Stimulated activated CD4-positive, alpha-beta T cell treated with anti-CD3 and anti-CD28 coated beads, Interleukin-15, amount 100 ng/mL, for 48 hours (primary cell): Measurements from ENCODE around the gene PCSK5.
"Not testable (repeated sequence)": the region's sequence is repeated elsewhere in the genome, so short reads cannot be mapped to it uniquely, and the experiment has no call there.

ENCODE experiments used
- DNase-seq, 2 donors: peaks; one replicate each; pipeline ENCODE4 v3.0.0-alpha.2; 2020; ENCODE audit warnings: low read depth in 2 of 2

The PCSK5 gene

GRCh38 chr9:76247426-76247825, 357.0 kb downstream of the PCSK5 start:
- no peak for DNase-seq

- no peak for DNase-seq
These were observed 358.8 kb downstream of the PCSK5 start for GRCh38 chr9:76249309-76249708.

GRCh38 chr9:76255781-76256455, 365.4 kb downstream of the PCSK5 start:
- no peak for DNase-seq

- DNase-seq = no peak
These were observed 366.8 kb downstream of the PCSK5 start for GRCh38 chr9:76257311-76257710.

GRCh38 chr9:76266649-76267283, 376.3 kb downstream of the PCSK5 start:
- no peak for DNase-seq

- DNase-seq = no peak
These were observed 376.8 kb downstream of the PCSK5 start for GRCh38 chr9:76267284-76267652.

GRCh38 chr9:76269789-76270188, 379.3 kb downstream of the PCSK5 start:
- no peak for DNase-seq

GRCh38 chr9:76271755-76272154, 381.3 kb downstream of the PCSK5 start:
- DNase-seq = no peak

- no peak for DNase-seq
These were observed 398.6 kb downstream of the PCSK5 start for GRCh38 chr9:76289042-76289441.

GRCh38 chr9:76289703-76290102, 399.2 kb downstream of the PCSK5 start:
- DNase-seq = no peak

- DNase-seq = no peak
These were observed 400.1 kb downstream of the PCSK5 start for GRCh38 chr9:76290555-76290954.

- no peak for DNase-seq
These were observed 401.8 kb downstream of the PCSK5 start for GRCh38 chr9:76292246-76292645.

GRCh38 chr9:76292658-76293057, 402.2 kb downstream of the PCSK5 start:
- DNase-seq = no peak

GRCh38 chr9:76294301-76294700, 403.8 kb downstream of the PCSK5 start:
- no peak for DNase-seq

GRCh38 chr9:76296561-76297310, 406.3 kb downstream of the PCSK5 start:
- DNase-seq = no peak

- DNase-seq = no peak
These were observed 407.3 kb downstream of the PCSK5 start for GRCh38 chr9:76297721-76298239.

- DNase-seq = no peak
These were observed 408.2 kb downstream of the PCSK5 start for GRCh38 chr9:76298521-76299144.

- no peak for DNase-seq
These were observed 412.1 kb downstream of the PCSK5 start for GRCh38 chr9:76302543-76302942.

- no peak for DNase-seq
These were observed 412.6 kb downstream of the PCSK5 start for GRCh38 chr9:76302947-76303550.

- not testable (repeated sequence) for DNase-seq
These were observed 416.6 kb downstream of the PCSK5 start for GRCh38 chr9:76307047-76307446.

- DNase-seq = no peak
These were observed 420.1 kb downstream of the PCSK5 start for GRCh38 chr9:76310577-76310976.

GRCh38 chr9:76310991-76311390, 420.5 kb downstream of the PCSK5 start:
- DNase-seq = no peak
